ENCODE results near the gene FBN2. TPM values are rescaled to one million over a fixed set of nuclear protein-coding genes. Genes with fewer than 3 reads are reported as not detected.

FBN2 gene
- total RNA-seq, 3 donors from 2014 or later (not counting 1 experiment from before 2014, with no cell fraction given) = 0.31 to 0.70 (median 0.58) TPM

GRCh38 chr5:128290152-128290858 is 247.7 kb downstream of the FBN2 start:
- intact Hi-C loops (cut with micrococcal nuclease) = no loop called here

GRCh38 chr5:128287740-128288139 is 250.3 kb downstream of the FBN2 start:
- 79% methylated on average over 2 of the region's 2 CpGs for WGBS (ENCODE audit: insufficient coverage)
- Mint-ChIP-seq H3K4me1 (no peaks in the 10 kb centered on the region), H3K27ac (no peak overlapping the region), H3K4me3 (no peak overlapping the region), H3K36me3 (no peaks in the 10 kb centered on the region), H3K9me3 (peaks cover 12 to 15% of the 10 kb centered on the region in 2 donors), H3K27me3 (ENCODE audit: low read depth in 2 of 2) (peaks cover 0 to 5% of the 10 kb centered on the region in 2 donors)
- H3K4me3 ChIP-seq (ENCODE audit: low read length) = no peak overlapping the region
- intact Hi-C loops (cut with micrococcal nuclease) = no loop called here
- no peaks in the 10 kb centered on the region for H3K36me3 ChIP-seq (ENCODE audit: control insufficient read depth, insufficient read depth, low read length)
- H3K4me1 ChIP-seq (ENCODE audit: control insufficient read depth, insufficient read depth, low read length) = no peaks in the 10 kb centered on the region
- no peak overlapping the region for H3K27ac ChIP-seq (ENCODE audit: low read length)
- no peaks in the 10 kb centered on the region for H3K27me3 ChIP-seq (ENCODE audit: control insufficient read depth, insufficient read depth, low read length)
- TF ChIP-seq CTCF (IDR thresholded peaks at IDR 0.05) = no peak
- ATAC-seq = no peak
- DNase-seq = no peak
- no peaks in the 10 kb centered on the region for H3K9me3 ChIP-seq (ENCODE audit: control insufficient read depth, insufficient read depth, low read length)

More at GRCh38 chr5:128290152-128290858, 247.7 kb downstream of the FBN2 start:
- DNase-seq = no peak
- H3K27me3 ChIP-seq (ENCODE audit: control insufficient read depth, insufficient read depth, low read length) = no peaks in the 10 kb centered on the region
- Mint-ChIP-seq H3K27ac (no peak overlapping the region), H3K9me3 (peaks cover 7 to 10% of the 10 kb centered on the region in 2 donors), H3K4me1 (no peaks in the 10 kb centered on the region), H3K36me3 (no peaks in the 10 kb centered on the region), H3K4me3 (no peak overlapping the region), H3K27me3 (ENCODE audit: low read depth in 2 of 2) (no peaks in the 10 kb centered on the region)
- WGBS (ENCODE audit: insufficient coverage) = 80% methylated on average over 1 of the region's 2 CpGs
- no peaks in the 10 kb centered on the region for H3K4me1 ChIP-seq (ENCODE audit: control insufficient read depth, insufficient read depth, low read length)
- H3K9me3 ChIP-seq (ENCODE audit: control insufficient read depth, insufficient read depth, low read length) = no peaks in the 10 kb centered on the region
- TF ChIP-seq CTCF (IDR thresholded peaks at IDR 0.05) = no peak
- H3K4me3 ChIP-seq (ENCODE audit: low read length) = no peak overlapping the region
- H3K36me3 ChIP-seq (ENCODE audit: control insufficient read depth, insufficient read depth, low read length) = no peaks in the 10 kb centered on the region
- no peak for ATAC-seq
- no peak overlapping the region for H3K27ac ChIP-seq (ENCODE audit: low read length)

GRCh38 chr5:128284236-128284635 is 253.8 kb downstream of the FBN2 start:
- H3K27me3 Mint-ChIP-seq (ENCODE audit: low read depth in 2 of 2) = peaks cover 0 to 5% of the 10 kb centered on the region in 2 donors
- no peaks in the 10 kb centered on the region for H3K4me1 ChIP-seq (ENCODE audit: control insufficient read depth, insufficient read depth, low read length)
- intact Hi-C loops (cut with micrococcal nuclease) = no loop called here
- H3K36me3 ChIP-seq (ENCODE audit: control insufficient read depth, insufficient read depth, low read length) = no peaks in the 10 kb centered on the region
- no peaks in the 10 kb centered on the region for H3K36me3 Mint-ChIP-seq
- H3K4me1 Mint-ChIP-seq = no peaks in the 10 kb centered on the region
- H3K4me3 Mint-ChIP-seq = no peak overlapping the region
- TF ChIP-seq CTCF (IDR thresholded peaks at IDR 0.05) = no peak
- H3K4me3 ChIP-seq (ENCODE audit: low read length) = no peak overlapping the region
- H3K27ac Mint-ChIP-seq = no peak overlapping the region
- ATAC-seq = no peak
- 100% methylated on average over 1 of the region's 2 CpGs for WGBS (ENCODE audit: insufficient coverage)
- H3K27ac ChIP-seq (ENCODE audit: low read length) = no peak overlapping the region
- no peak for DNase-seq
- peaks cover 9 to 13% of the 10 kb centered on the region in 2 donors for H3K9me3 Mint-ChIP-seq
- no peaks in the 10 kb centered on the region for H3K27me3 ChIP-seq (ENCODE audit: control insufficient read depth, insufficient read depth, low read length)
- no peaks in the 10 kb centered on the region for H3K9me3 ChIP-seq (ENCODE audit: control insufficient read depth, insufficient read depth, low read length)

DNA sequence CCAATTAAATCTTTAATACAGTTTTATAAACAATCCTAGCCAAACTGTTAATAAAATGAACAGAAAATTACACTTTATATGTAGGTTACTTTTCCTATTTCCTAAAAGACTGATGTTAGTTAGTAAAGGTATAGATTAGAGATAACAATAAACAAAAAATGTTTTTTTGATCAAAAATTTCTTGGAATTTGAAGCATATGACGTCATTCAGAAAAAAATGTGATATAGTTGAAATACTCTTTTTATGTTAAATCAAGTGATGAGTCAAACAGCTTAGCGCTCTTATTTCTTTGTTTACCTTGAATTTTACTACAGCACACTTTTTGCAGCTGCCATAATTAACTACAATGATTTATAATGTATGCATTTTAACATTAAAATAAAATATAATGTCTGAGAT is 258.7 kb downstream of the FBN2 start:
- H3K27me3 Mint-ChIP-seq (ENCODE audit: low read depth in 2 of 2) = peaks cover 0 to 5% of the 10 kb centered on the region in 2 donors
- intact Hi-C loops (cut with micrococcal nuclease) = no loop called here
- no peaks in the 10 kb centered on the region for H3K27me3 ChIP-seq (ENCODE audit: control insufficient read depth, insufficient read depth, low read length)
- ATAC-seq (no peak), DNase-seq (no peak)
- peaks cover 5 to 10% of the 10 kb centered on the region in 2 donors for H3K9me3 Mint-ChIP-seq
- no peak for TF ChIP-seq CTCF (IDR thresholded peaks at IDR 0.05)
- no peak overlapping the region for H3K4me3 ChIP-seq (ENCODE audit: low read length)
- H3K4me1 Mint-ChIP-seq = no peaks in the 10 kb centered on the region
- WGBS (ENCODE audit: insufficient coverage) = no CpG with 5 or more reads among the region's 2 CpGs
- H3K27ac ChIP-seq (ENCODE audit: low read length) = no peak overlapping the region
- no peaks in the 10 kb centered on the region for H3K36me3 Mint-ChIP-seq
- H3K27ac Mint-ChIP-seq = no peak overlapping the region
- no peaks in the 10 kb centered on the region for H3K4me1 ChIP-seq (ENCODE audit: control insufficient read depth, insufficient read depth, low read length)
- H3K36me3 ChIP-seq (ENCODE audit: control insufficient read depth, insufficient read depth, low read length) = no peaks in the 10 kb centered on the region
- no peaks in the 10 kb centered on the region for H3K9me3 ChIP-seq (ENCODE audit: control insufficient read depth, insufficient read depth, low read length)
- no peak overlapping the region for H3K4me3 Mint-ChIP-seq
